Naive thymus-derived CD4-positive, alpha-beta T cell (primary cell): ENCODE measurements around the gene IGSF8. TPM values are rescaled to one million over a fixed set of nuclear protein-coding genes. Genes with fewer than 3 reads are reported as not detected.

Source experiments
- ATAC-seq: fragments of 150-1000 bp; cut with Tn5 transposase; 2 replicates; pipeline ENCODE4 v1.10.0; 2021; ENCODE audit warnings: mild to moderate bottlenecking, moderate library complexity
- CTCF ChIA-PET: fragments of 350-600 bp; sonication (Branson Sonifier 250); formaldehyde crosslinking; loops from one replicate; lab custom pipeline; 2021; ENCODE audit warnings: antibody characterized with exemption; lab: Charles Lee
- POLR2A ChIA-PET: fragments of 350-600 bp; sonication (Branson Sonifier 250); formaldehyde crosslinking; loops from one replicate; lab custom pipeline; 2021; ENCODE audit warnings: antibody characterized with exemption, inconsistent platforms; lab: Charles Lee
- DNase-seq, 9 donors: peaks; one replicate each; pipeline versions ENCODE4 v3.0.0 to v3.0.0-alpha.2; 2020 to 2022; ENCODE audit warnings: mixed read lengths in 1 of 9
- H3K27ac ChIP-seq: one replicate; pipeline ENCODE4 v1.7.0; 2013; ENCODE audit warnings: mild to moderate bottlenecking, low read depth, low read length, moderate library complexity
- H3K27me3 ChIP-seq, 2 donors: one replicate each; pipeline ENCODE4 v1.7.0; 2013; ENCODE audit warnings: low read length in 2 of 2, mild to moderate bottlenecking in 2 of 2, moderate library complexity in 2 of 2; ENCODE audit not compliant: control insufficient read depth in 2 of 2, insufficient read depth in 2 of 2
- H3K36me3 ChIP-seq, 3 experiments: 1 replicate in 2 of 3; 2 replicates in 1 of 3; pipeline ENCODE4 v1.7.0; 2013; ENCODE audit warnings: low read length in 3 of 3, mild to moderate bottlenecking in 3 of 3, moderate library complexity in 1 of 3; ENCODE audit not compliant: insufficient read depth in 3 of 3, control insufficient read depth in 2 of 3
- H3K4me1 ChIP-seq, 2 donors: one replicate each; pipeline ENCODE4 v1.7.0; 2013; ENCODE audit warnings: low read length in 2 of 2, mild to moderate bottlenecking in 2 of 2, moderate library complexity in 1 of 2; ENCODE audit not compliant: control insufficient read depth in 2 of 2, insufficient read depth in 2 of 2
- H3K4me3 ChIP-seq: 2 replicates; pipeline ENCODE4 v1.7.0; 2013; ENCODE audit warnings: mild to moderate bottlenecking, low read length
- H3K9me3 ChIP-seq, 3 experiments: 1 replicate in 2 of 3; 2 replicates in 1 of 3; pipeline ENCODE4 v1.7.0; 2013; ENCODE audit warnings: low read length in 3 of 3; ENCODE audit not compliant: control insufficient read depth in 2 of 3
- H3K27ac Mint-ChIP-seq, 9 donors: one replicate each; pipeline ENCODE4 v1.8.0; 2020 to 2022; ENCODE audit warnings: mixed read lengths in 9 of 9, mild to moderate bottlenecking in 8 of 9, moderate library complexity in 5 of 9, inconsistent platforms in 2 of 9
- H3K27me3 Mint-ChIP-seq, 5 donors: one replicate each; pipeline ENCODE4 v1.8.0; 2021 to 2022; ENCODE audit warnings: mixed read lengths in 5 of 5, mild to moderate bottlenecking in 1 of 5
- H3K36me3 Mint-ChIP-seq, 5 donors: one replicate each; pipeline ENCODE4 v1.8.0; 2020 to 2022; ENCODE audit warnings: mixed read lengths in 5 of 5, mild to moderate bottlenecking in 3 of 5, inconsistent platforms in 1 of 5
- H3K4me1 Mint-ChIP-seq, 7 donors: one replicate each; pipeline ENCODE4 v1.8.0; 2020 to 2022; ENCODE audit warnings: mixed read lengths in 7 of 7, mild to moderate bottlenecking in 3 of 7, inconsistent platforms in 1 of 7
- H3K4me3 Mint-ChIP-seq, 10 donors: one replicate each; pipeline ENCODE4 v1.8.0; 2020 to 2022; ENCODE audit warnings: mild to moderate bottlenecking in 10 of 10, mixed read lengths in 10 of 10, moderate library complexity in 6 of 10, inconsistent platforms in 2 of 10
- H3K9me3 Mint-ChIP-seq, 11 donors: one replicate each; pipeline ENCODE4 v1.8.0; 2020 to 2022; ENCODE audit warnings: mixed read lengths in 11 of 11, mild to moderate bottlenecking in 4 of 11, inconsistent platforms in 1 of 11, moderate library complexity in 1 of 11
- intact Hi-C, 2 donors: fragments of 100-400 bp; cut with micrococcal nuclease; formaldehyde crosslinking; loops; one replicate each; pipeline ENCODE4 v1.15.1; 2023
- polyA plus RNA-seq, 2 donors: library from polyadenylated mRNA; unstranded; fragments of 300-500 nt; fragmentation: Illumina TruSeq; gene quantifications; one replicate each; pipeline ENCODE4 v1.2.3, GENCODE V29; 2021
- total RNA-seq, 6 experiments: library from RNA in 5 of 6; stranded (reverse) in 5 of 6; gene quantifications; 1 replicate in 5 of 6; 2 replicates in 1 of 6; pipeline ENCODE4 v1.2.3 and lab custom pipeline; 2021 to 2026

The IGSF8 gene
- total and polyA plus RNA-seq, 7 experiments from 2014 or later, result 31.9 to 68.7 (median 44.8) TPM

DNA sequence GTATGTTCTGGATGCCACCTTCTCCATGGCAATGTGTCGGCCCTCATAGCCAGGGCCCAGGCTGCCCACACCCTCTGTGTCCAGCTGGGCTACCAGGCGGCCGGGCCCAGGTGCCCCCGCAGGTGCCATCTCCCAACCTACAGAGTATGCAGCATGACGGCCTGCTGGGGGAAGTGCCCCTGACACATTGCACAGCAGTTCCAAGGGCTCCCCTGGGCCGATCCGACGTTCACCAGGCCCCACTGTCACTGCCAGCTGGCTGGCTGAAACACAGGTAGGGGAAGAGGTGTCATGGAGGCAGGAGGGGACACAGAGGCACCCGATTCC lies 5.4 kb downstream of the IGSF8 start:
- peaks cover 0 to 78% (median 12%) of the 10 kb centered on the region in 3 experiments for H3K36me3 ChIP-seq
- peaks cover 26 to 58% (median 43%) of the 10 kb centered on the region in 7 donors for H3K4me1 Mint-ChIP-seq
- POLR2A ChIA-PET, result interaction anchor here (0.9 kb wide), 1 partner anchor 8 kb away, joined by 3 read pairs; no protein-coding TSS in a partner anchor
- H3K9me3 ChIP-seq, result no peaks in the 10 kb centered on the region
- CTCF ChIA-PET, result interaction anchor here (1.0 kb wide), 1 partner anchor 14 kb away, joined by 4 read pairs; no protein-coding TSS in a partner anchor
- DNase-seq (no peak), ATAC-seq (no peak)
- peaks cover 0 to 23% (median 9%) of the 10 kb centered on the region in 5 donors for H3K36me3 Mint-ChIP-seq
- intact Hi-C loops, result no loop called here
- H3K27me3 ChIP-seq, result no peaks in the 10 kb centered on the region
- H3K4me3 Mint-ChIP-seq, result no peak overlapping the region
- no peaks in the 10 kb centered on the region for H3K27me3 Mint-ChIP-seq
- H3K27ac Mint-ChIP-seq, result peak overlapping the region in 1 of 9 donors; percentile 52
- peaks cover 21 to 29% of the 10 kb centered on the region in 2 donors for H3K4me1 ChIP-seq
- H3K9me3 Mint-ChIP-seq, result no peaks in the 10 kb centered on the region
- H3K27ac ChIP-seq, result no peak overlapping the region
- H3K4me3 ChIP-seq, result no peak overlapping the region

DNA sequence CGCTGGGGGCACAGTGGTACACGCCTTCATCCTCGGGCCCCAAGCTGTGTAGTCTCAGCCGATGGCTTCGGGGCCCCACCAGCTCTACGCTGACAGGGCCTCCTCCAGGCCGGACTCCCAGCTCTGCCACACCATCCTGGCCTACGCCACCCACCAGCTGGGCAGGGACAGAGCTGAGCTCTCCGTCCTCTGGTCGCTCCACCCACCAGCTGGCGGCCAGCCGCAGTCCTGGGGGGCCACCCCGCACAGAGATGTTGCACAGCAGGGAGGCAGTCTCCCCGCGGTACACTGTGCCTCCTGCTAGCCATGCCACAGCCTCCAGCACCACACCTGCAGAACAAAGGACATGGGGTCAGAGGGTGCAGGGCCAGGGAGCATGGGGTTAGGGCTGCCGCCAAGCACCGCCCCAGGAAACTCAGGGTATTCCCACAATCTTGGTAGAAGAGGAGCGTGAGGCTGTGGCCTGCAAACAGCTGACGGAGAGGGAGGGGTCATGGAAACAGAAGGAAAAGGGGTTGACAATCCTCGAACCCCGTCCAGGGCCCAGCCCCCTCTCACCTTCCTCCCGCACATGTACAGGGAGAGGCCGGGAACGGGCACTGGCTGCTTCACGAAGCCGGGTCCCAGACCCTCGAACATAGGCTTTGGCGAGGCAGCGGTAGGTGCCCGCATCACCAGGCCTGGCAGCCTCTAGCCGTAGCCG lies 5.9 kb downstream of the IGSF8 start:
- H3K4me3 Mint-ChIP-seq, result no peak overlapping the region
- no peak for DNase-seq
- H3K4me1 Mint-ChIP-seq, result peaks cover 22 to 54% (median 39%) of the 10 kb centered on the region in 7 donors
- no peaks in the 10 kb centered on the region for H3K27me3 Mint-ChIP-seq
- Histone ChIP-seq H3K36me3 (peaks cover 0 to 81% (median 15%) of the 10 kb centered on the region in 3 experiments), H3K27me3 (no peaks in the 10 kb centered on the region), H3K27ac (no peak overlapping the region), H3K4me3 (no peak overlapping the region), H3K4me1 (peaks cover 16 to 28% of the 10 kb centered on the region in 2 donors), H3K9me3 (no peaks in the 10 kb centered on the region)
- peak overlapping the region in 1 of 9 donors; percentile 52 for H3K27ac Mint-ChIP-seq
- CTCF ChIA-PET, result interaction anchor here (1.0 to 1.7 kb wide), 2 partner anchors 9 to 14 kb away, joined by 4 to 5 read pairs; no protein-coding TSS in a partner anchor
- intact Hi-C loops, result no loop called here
- POLR2A ChIA-PET, result no interaction called here
- ATAC-seq, result no peak
- H3K9me3 Mint-ChIP-seq, result no peaks in the 10 kb centered on the region
- peaks cover 0 to 23% (median 9%) of the 10 kb centered on the region in 5 donors for H3K36me3 Mint-ChIP-seq

DNA sequence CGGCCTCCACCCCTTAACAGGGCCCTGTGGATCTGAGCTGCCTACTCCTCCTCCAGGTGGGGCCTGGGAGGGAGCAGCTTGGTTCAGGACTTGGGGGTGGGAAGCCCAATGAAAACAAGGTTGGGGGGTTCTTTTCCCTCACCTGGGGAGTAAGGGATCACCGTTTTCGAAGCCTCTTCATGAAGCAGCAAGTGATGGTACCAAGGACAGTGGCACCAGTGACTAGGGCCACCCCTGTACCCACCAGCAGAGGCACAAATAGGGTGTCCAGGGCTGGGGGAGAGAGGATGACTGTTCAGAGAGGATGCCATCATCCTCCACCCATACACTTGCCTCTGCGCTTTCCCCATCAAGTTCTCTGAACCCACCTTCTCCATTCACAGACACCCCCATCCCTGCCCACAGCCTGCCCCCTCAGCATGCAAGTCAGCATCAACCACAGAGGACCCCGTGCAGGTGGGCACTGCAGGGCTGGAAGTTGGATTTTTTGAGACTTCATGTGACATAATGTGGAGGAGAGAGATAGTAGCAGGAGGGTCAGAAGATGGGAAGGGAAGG lies 6.7 kb downstream of the IGSF8 start:
- POLR2A ChIA-PET, result no interaction called here
- H3K4me1 ChIP-seq, result peaks cover 8 to 20% of the 10 kb centered on the region in 2 donors
- DNase-seq (no peak), ATAC-seq (no peak)
- no peaks in the 10 kb centered on the region for H3K27me3 ChIP-seq
- CTCF ChIA-PET, result interaction anchor here (1.7 kb wide), 1 partner anchor 9 kb away, joined by 5 read pairs; no protein-coding TSS in a partner anchor
- H3K4me1 Mint-ChIP-seq, result peaks cover 15 to 46% (median 34%) of the 10 kb centered on the region in 7 donors
- no peaks in the 10 kb centered on the region for H3K27me3 Mint-ChIP-seq
- H3K4me3 ChIP-seq, result no peak overlapping the region
- intact Hi-C loops, result no loop called here
- no peak overlapping the region for H3K27ac ChIP-seq
- peak overlapping the region in 3 of 9 donors; percentile 33 to 78 (median 41) for H3K27ac Mint-ChIP-seq
- H3K9me3 ChIP-seq, result no peaks in the 10 kb centered on the region
- peaks cover 3 to 23% (median 11%) of the 10 kb centered on the region in 5 donors for H3K36me3 Mint-ChIP-seq
- H3K36me3 ChIP-seq, result peaks cover 0 to 88% (median 15%) of the 10 kb centered on the region in 3 experiments
- H3K4me3 Mint-ChIP-seq, result no peak overlapping the region
- no peaks in the 10 kb centered on the region for H3K9me3 Mint-ChIP-seq

DNA sequence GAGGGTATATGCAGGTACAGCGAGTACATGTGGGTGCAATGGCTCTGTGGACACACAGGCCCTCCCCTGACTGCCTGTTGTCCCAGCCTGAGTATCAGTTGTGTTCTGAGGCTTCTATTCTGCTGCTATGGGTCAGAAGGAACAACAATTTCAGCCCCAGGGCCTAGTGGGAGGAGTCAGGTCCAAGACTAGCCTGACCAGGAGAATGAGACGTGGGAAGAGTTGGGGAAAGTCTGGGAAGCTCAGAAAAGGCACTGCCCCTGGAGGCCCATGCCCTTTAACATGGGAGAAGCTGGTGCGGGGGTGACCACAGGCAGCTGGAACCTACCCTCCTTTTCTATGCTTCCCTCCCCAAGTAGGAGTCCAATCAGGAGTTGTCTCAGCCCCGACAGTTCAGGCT lies 7.7 kb downstream of the IGSF8 start:
- peak overlapping the region in 1 of 10 donors; percentile 34 for H3K4me3 Mint-ChIP-seq
- ChIA-PET CTCF (interaction anchor here (1.0 kb wide), 1 partner anchor 12 kb away, joined by 4 read pairs; no protein-coding TSS in a partner anchor), POLR2A (interaction anchor here (1.2 kb wide), 1 partner anchor 8 kb away, joined by 3 read pairs; the partner anchor contains the start of gene IGSF8)
- peaks cover 6 to 37% (median 27%) of the 10 kb centered on the region in 7 donors for H3K4me1 Mint-ChIP-seq
- DNase-seq (no peak), ATAC-seq (no peak)
- intact Hi-C loops, result no loop called here
- H3K27ac Mint-ChIP-seq, result peak overlapping the region in 3 of 9 donors; percentile 12 to 72 (median 28)
- H3K9me3 Mint-ChIP-seq, result no peaks in the 10 kb centered on the region
- Histone ChIP-seq H3K4me1 (peaks cover 0 to 10% of the 10 kb centered on the region in 2 donors), H3K36me3 (peaks cover 0 to 91% (median 15%) of the 10 kb centered on the region in 3 experiments), H3K4me3 (no peak overlapping the region), H3K9me3 (no peaks in the 10 kb centered on the region), H3K27ac (no peak overlapping the region), H3K27me3 (no peaks in the 10 kb centered on the region)
- peaks cover 4 to 23% (median 11%) of the 10 kb centered on the region in 5 donors for H3K36me3 Mint-ChIP-seq
- no peaks in the 10 kb centered on the region for H3K27me3 Mint-ChIP-seq

DNA sequence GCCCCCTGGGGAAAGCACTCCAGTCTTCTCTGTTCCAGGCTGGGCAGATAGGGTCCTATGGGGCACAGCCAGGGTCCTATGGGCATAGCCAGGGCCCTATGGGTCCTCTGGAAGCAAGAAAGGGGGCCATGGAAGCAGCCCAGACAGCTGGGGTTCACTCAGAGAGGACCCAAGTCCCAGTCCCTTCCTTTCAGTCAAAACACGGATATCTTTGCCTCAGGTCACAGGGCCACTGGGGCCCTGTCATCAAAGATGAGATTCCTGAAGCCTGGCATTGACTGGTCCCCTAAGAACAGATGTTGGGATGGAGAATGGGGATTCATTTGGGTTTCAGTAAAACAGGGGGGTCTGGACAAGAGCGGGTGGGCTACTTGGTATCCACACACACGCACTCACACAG lies 8.5 kb downstream of the IGSF8 start:
- no peaks in the 10 kb centered on the region for H3K27me3 Mint-ChIP-seq
- Histone ChIP-seq H3K4me3 (no peak overlapping the region), H3K9me3 (no peaks in the 10 kb centered on the region), H3K27me3 (no peaks in the 10 kb centered on the region), H3K27ac (no peak overlapping the region), H3K36me3 (peaks cover 0 to 83% (median 15%) of the 10 kb centered on the region in 3 experiments), H3K4me1 (peaks cover 0 to 10% of the 10 kb centered on the region in 2 donors)
- H3K36me3 Mint-ChIP-seq, result peaks cover 8 to 23% (median 11%) of the 10 kb centered on the region in 5 donors
- intact Hi-C loops, result loop anchor here in 1 of 2 donors (10.0 kb wide), 1 partner anchor 955 kb away; no protein-coding TSS in a partner anchor
- ChIA-PET POLR2A (interaction anchor here (1.2 kb wide), 1 partner anchor 9 kb away, joined by 3 read pairs; the partner anchor contains the start of gene IGSF8), CTCF (interaction anchor here (1.0 kb wide), 1 partner anchor 11 kb away, joined by 4 read pairs; no protein-coding TSS in a partner anchor)
- H3K27ac Mint-ChIP-seq, result no peak overlapping the region
- DNase-seq (no peak), ATAC-seq (no peak)
- no peak overlapping the region for H3K4me3 Mint-ChIP-seq
- H3K9me3 Mint-ChIP-seq, result no peaks in the 10 kb centered on the region
- H3K4me1 Mint-ChIP-seq, result peaks cover 6 to 38% (median 25%) of the 10 kb centered on the region in 7 donors

DNA sequence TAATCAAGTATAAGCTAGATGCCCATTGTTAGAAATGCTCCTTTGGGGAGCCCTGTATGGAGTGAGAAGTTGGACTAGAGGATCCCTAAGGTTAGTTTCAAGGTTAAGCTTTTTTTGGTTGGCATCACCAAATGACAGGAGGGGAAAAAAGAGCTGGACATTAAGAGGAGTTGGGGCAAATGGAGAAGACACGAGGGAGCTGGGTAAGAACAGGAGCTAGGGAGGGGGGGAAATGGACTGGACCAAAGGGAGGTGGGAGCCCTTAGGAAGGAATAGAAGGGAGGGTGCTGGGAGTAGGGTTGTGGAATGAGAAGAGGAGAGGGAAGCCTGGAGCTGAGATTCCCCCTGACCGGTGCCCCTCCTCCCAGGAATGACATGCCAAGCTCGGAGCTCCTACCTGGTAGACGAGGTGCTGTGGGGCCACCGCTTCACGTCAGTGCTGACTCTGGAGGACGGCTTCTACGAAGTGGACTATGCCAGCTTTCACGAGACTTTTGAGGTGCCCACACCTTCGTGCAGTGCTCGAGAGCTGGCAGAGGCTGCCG lies 11.2 kb downstream of the IGSF8 start:
- H3K9me3 Mint-ChIP-seq, result no peaks in the 10 kb centered on the region
- CTCF ChIA-PET, result interaction anchor here (0.6 to 5.6 kb wide), 16 partner anchors 8 to 293 kb away, joined by 3 to 73 read pairs (median 4); partner anchors contain the start of gene IGSF8

More for the DNA sequence above, 11.2 kb downstream of the IGSF8 start:
- Histone ChIP-seq H3K27me3 (peaks cover 0 to 4% of the 10 kb centered on the region in 2 donors), H3K9me3 (no peaks in the 10 kb centered on the region), H3K36me3 (peaks cover 0 to 56% (median 15%) of the 10 kb centered on the region in 3 experiments), H3K4me1 (peaks cover 0 to 7% of the 10 kb centered on the region in 2 donors), H3K27ac (no peak overlapping the region), H3K4me3 (no peak overlapping the region)
- peaks cover 5 to 15% (median 7%) of the 10 kb centered on the region in 5 donors for H3K27me3 Mint-ChIP-seq
- peak overlapping the region in 4 of 9 donors; percentile 1 to 28 (median 14) for H3K27ac Mint-ChIP-seq
- intact Hi-C loops, result loop anchor here in 1 of 2 donors (10.0 kb wide), 1 partner anchor 952 kb away; no protein-coding TSS in a partner anchor
- H3K36me3 Mint-ChIP-seq, result peaks cover 8 to 20% (median 11%) of the 10 kb centered on the region in 5 donors
- POLR2A ChIA-PET, result interaction anchor here (0.5 to 4.1 kb wide), 4 partner anchors 11 to 198 kb away, joined by 3 to 22 read pairs (median 5); partner anchors contain the start of genes IGSF8 and PEX19
- H3K4me1 Mint-ChIP-seq, result peaks cover 7 to 29% (median 20%) of the 10 kb centered on the region in 7 donors
- no peak for ATAC-seq
- no peak for DNase-seq
- H3K4me3 Mint-ChIP-seq, result no peak overlapping the region
